UCSD-AML1 (cell line): Measurements from ENCODE around the gene DOCK8.

Source experiments
- DNase-seq: peaks from one replicate; lab custom pipeline; 2025; ENCODE audit not compliant: unreplicated experiment; lab: John Stamatoyannopoulos, UW

The DOCK8 gene

GRCh38 chr9:265209-265870, 50.7 kb downstream of the DOCK8 start:
- DNase-seq: no peak

GRCh38 chr9:266228-266627, 51.6 kb downstream of the DOCK8 start:
- DNase-seq: no peak

GRCh38 chr9:268616-269015, 54.0 kb downstream of the DOCK8 start:
- no peak for DNase-seq

GRCh38 chr9:269081-269711, 54.5 kb downstream of the DOCK8 start:
- DNase-seq: no peak

GRCh38 chr9:270657-271237, 56.1 kb downstream of the DOCK8 start:
- DNase-seq: no peak

GRCh38 chr9:272251-273213, 57.9 kb downstream of the DOCK8 start:
- peak; percentile 52 for DNase-seq

- no peak for DNase-seq
Observed at GRCh38 chr9:274406-274805, 59.7 kb downstream of the DOCK8 start.

- no peak for DNase-seq
Observed at GRCh38 chr9:277601-278295, 63.1 kb downstream of the DOCK8 start.

- no peak for DNase-seq
Observed at GRCh38 chr9:278651-279050, 64.0 kb downstream of the DOCK8 start.

GRCh38 chr9:279674-280073, 65.0 kb downstream of the DOCK8 start:
- DNase-seq: no peak

GRCh38 chr9:281741-282645, 67.3 kb downstream of the DOCK8 start:
- DNase-seq: no peak

GRCh38 chr9:286071-286740, 71.5 kb downstream of the DOCK8 start:
- no peak for DNase-seq

- no peak for DNase-seq
Observed at GRCh38 chr9:289121-289520, 74.5 kb downstream of the DOCK8 start.

GRCh38 chr9:292915-293314, 78.2 kb downstream of the DOCK8 start:
- no peak for DNase-seq

GRCh38 chr9:295576-295975, 80.9 kb downstream of the DOCK8 start:
- no peak for DNase-seq

- no peak for DNase-seq
Observed at GRCh38 chr9:296411-296810, 81.7 kb downstream of the DOCK8 start.

- peak; percentile 58 for DNase-seq
Observed at GRCh38 chr9:297104-297972, 82.7 kb downstream of the DOCK8 start.

GRCh38 chr9:303502-303901, 88.8 kb downstream of the DOCK8 start:
- DNase-seq: no peak
